Muscle of back (tissue), 11 donors: Measurements from ENCODE around the gene SNX30. TPM values are rescaled to one million over a fixed set of nuclear protein-coding genes. Genes with fewer than 3 reads are reported as not detected.

Source experiments
- DNase-seq, 3 donors: peaks; one replicate each; pipeline versions ENCODE4 v3.0.0 to v3.0.0-alpha.2; 2013
- polyA plus RNA-seq, 10 donors: library from polyadenylated mRNA; unstranded; fragments of 120-200 nt; gene quantifications; one replicate each; pipeline ENCODE4 v1.2.1, GENCODE V29; 2013; ENCODE audit not compliant: insufficient read length in 10 of 10

Gene SNX30
- polyA plus RNA-seq, 10 donors, result 8.0 to 11.4 (median 10.4) TPM

DNA sequence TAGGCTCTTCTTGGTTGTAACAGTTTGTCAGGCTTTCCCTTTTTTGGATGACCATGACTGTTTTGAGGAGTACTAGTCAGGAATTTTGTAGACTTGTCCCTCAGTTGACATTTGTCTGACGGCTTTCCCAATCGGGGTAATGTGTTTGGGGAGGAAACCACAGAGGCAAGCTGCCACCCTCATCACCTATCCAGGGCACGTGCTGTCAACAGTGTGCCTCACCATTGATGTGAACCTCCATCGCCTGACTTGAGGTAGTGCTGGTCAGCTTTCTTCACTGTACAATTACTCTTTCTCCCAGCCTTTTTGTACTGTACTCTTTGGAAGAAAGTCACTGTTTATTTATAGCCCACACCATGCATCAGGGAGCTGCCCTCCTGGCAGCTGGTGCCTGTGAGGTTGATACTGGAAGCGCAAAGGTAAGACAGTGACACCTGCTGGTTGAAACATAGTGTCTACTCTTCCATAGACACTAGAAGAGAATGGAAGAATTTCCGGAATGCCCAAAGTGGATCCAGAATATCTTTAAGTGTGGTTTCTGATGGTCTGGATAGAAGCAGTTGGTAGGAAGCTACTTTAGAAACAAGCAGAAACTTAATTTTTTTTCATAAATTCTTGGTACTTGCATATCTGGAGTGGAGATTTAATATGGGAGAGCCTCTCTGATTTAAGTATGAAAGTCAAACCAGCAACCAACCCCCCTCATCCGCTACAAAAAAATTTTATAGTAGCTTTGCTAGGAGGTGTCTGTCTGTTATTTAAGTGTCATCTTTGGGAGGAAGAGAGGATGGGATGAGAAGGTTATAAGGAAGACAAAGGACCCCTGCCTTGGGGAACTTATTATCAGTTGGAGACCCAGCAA is 69.3 kb downstream of the SNX30 start:
- peak; percentile 50 to 71 (median 71) for DNase-seq

- peak in 1 of 3 donors; percentile 87 for DNase-seq
Observed at GRCh38 chr9:112820881-112821280, 70.3 kb downstream of the SNX30 start.

- no peak for DNase-seq
Observed at GRCh38 chr9:112822618-112823017, 72.1 kb downstream of the SNX30 start.

DNA sequence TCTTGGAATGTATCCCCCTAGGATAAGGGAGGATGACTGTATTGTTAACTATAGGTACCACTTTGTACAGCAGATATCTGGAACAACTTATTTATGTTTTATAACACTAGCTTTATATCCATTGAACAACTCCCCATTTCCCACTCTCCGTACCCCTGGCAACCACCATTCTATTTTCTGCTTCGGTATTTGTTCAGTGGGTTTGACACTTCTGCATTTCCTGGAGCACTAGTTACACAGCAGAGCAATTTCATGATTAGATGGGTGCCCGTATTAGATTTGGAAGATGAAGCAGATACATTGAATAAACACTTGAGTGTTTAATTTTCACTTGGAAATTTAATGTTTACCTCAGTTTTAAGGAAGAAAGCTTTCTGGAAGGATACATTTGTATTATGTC is 72.7 kb downstream of the SNX30 start:
- DNase-seq, result no peak

DNA sequence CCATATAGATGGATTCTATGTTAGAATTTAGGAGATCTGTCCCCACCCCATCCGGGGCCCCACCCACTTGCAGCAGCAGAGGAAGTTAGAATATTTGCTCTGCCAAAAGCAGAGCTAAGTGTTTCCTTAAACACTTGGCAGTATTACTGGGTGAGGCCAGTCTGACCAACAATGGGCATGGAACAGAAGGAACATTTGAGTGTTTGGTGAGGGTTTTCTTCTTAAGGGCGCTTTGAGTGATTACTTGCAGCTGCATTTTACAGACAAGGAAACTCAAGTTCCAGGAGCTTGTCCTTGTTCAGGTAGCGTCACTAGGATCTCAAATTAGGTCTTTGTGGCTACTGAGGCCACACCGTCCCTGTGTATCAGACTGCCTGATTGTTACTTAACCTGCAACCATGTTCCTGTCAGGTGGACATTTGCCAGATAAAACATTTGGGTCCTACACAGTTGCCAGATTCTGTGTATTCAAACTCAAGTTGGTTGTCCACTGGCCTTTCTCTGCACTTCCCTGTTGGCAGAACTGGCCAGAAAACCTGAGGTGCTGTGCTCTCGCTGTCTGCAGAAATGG is 80.8 kb downstream of the SNX30 start:
- no peak for DNase-seq

DNA sequence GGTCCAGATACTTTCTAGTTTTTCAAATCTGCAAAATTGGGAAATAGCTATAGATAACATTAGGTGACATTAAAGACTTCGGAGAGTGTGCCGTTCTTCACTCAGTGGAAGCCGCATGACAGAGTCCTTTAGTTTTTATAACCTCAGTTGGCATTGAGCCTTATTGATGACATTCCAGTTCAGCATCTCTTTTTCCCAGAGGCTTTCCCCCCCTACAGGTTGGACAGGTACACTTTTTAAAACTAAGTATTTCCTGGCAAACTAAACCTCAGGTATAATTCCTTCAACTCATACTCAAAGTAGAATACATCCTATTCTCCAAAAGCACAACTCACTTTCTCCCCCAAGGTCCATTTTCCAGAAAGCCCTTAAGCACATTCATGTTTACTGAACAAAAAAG is 81.4 kb downstream of the SNX30 start:
- DNase-seq, result no peak

- DNase-seq, result no peak
Observed at GRCh38 chr9:112833081-112833480, 82.5 kb downstream of the SNX30 start.

GRCh38 chr9:112836394-112836793 is 85.8 kb downstream of the SNX30 start:
- DNase-seq, result no peak

GRCh38 chr9:112838342-112838741 is 87.8 kb downstream of the SNX30 start:
- no peak for DNase-seq

- no peak for DNase-seq
Observed at GRCh38 chr9:112839331-112839730, 88.8 kb downstream of the SNX30 start.

DNA sequence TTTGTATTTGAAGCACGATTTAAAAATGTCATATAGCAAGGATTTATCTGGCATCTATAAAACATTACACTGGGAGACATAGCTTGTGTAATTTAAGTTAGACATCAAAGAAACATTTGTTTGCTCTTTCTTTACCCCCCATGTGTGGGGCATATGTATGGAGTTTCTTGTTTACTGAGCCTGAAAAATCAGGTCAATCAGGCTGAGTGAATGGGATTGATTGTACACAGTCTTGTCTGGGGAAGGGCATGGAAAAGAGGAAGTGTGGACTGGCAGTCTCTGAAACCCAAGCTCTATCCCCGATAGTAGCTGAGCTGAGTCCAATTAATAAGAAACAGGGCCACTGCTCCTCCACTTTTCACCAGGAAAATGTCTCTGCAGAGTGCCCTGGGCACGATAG is 90.7 kb downstream of the SNX30 start:
- no peak for DNase-seq

DNA sequence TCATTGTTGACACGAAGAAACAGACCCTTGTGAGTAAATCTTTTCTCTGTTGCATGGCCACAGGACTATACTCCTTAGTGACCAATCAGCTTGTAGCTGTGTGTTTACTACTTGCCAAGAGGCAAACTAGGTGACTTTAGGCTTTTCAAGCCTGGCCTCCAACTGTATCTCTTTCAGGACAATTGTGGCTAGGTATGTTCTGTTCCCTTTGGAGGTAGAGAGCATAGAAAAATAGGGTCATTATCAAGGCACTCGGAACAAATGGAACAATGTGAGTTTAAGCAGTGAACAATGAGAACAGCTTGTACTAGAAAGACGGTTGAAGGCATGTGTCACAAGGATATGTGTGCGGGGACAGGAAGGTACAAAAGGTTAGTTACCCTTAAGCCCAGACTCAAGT is 92.0 kb downstream of the SNX30 start:
- DNase-seq, result no peak

DNA sequence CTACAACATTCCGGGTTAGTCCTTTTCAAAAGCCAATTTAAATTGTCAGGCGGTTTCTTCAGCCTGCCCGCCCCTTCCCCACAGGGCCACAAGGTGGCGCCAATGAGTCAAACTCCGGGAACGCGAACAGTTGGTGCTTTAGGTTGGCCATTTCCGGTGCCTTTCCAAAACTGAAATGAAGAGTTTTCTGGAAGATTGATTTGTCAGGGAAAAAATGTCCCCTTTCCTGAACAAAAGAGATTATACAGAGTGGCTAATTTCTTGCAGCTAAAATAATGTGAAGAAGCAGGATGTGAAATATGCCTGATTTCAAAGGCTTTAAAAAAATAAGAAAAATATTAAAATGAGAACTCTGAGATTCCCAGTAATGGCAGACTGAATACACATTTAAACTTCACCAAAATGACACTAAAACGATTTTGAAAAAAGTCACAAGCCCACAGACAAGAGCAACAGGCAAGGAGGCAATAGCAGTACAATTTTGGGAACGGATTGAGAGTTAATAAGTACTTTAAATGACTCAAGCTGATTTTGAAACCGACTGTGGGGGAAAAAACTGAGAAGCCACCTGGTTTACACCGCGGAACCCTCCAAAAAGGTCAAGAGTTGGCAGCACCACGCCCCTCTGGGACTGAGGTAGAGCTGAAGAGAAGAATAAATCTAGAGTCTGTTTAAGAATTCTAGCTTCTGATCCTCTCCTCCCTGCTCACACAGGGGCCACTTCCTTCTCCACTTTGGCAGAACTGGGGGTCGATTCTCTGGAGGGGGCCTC is 94.4 kb downstream of the SNX30 start:
- DNase-seq, result peak; percentile 51 to 82 (median 78)

- DNase-seq, result no peak
Observed at GRCh38 chr9:112846528-112847488, 96.2 kb downstream of the SNX30 start.

DNA sequence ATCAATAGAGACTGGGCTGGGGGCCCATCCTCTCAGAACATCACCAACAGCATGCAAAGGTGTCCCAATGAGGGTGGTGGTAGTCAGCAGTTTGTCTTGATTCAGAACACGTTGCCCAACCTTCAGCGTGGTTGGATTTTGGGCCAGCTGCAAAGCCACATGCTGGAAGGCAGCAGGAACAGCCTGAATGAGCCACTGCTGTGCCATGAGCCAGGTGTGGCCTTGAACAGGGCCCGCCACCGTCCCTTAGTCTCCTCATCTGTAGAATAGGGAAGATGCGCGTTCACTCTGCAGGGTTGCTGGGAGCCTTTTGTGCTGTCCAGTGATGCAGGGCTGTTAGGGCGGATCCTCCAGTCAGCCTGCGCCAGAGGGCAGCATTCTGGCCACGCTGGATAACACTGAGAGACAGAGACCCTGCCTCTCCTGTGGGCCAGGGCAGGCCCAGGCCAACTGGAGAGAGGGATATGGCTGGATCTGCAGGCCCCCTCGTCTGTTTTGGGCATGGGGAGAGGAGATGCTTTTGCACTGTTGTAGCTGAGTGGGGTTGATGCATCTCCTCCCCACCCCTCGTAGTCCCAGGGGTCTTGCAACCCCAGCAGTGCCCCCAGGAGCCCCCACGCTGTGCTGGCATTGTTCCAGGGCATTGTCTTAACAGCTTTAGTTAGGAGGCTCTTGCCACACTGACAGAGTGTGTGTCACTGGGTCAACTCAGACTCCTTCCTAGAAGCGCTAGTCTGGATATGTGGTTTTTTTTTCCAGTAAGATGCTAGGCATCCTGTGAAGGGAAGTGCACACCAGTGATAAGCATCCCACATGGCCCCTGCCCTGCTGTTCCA is 98.0 kb downstream of the SNX30 start:
- DNase-seq, result no peak

DNA sequence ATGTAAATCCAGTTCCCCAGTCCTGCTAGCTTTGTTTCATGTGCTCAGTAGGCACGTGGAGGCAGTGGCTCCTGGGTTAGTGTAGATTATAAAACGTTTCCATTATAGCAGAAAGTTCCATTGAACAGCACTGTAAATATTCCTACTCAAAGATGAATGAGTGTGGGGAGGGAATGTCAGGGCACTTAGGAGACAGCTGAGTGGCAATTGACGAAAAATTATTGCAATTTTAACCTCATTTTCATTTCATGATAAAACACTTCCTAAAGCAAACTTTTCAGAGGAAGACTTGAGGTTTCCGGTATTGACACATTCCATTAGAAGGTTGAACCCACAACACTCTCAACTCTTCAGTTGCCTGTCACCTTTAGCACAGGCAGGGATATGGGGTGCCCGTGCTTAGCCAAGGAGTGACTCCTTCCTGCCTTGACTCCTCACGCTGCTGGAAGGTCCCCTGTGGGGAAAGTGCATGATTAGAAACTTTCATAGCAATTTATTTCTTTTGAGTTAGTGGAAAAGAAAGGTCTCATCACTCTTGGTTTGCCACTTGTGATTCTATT is 98.9 kb downstream of the SNX30 start:
- DNase-seq, result no peak

DNA sequence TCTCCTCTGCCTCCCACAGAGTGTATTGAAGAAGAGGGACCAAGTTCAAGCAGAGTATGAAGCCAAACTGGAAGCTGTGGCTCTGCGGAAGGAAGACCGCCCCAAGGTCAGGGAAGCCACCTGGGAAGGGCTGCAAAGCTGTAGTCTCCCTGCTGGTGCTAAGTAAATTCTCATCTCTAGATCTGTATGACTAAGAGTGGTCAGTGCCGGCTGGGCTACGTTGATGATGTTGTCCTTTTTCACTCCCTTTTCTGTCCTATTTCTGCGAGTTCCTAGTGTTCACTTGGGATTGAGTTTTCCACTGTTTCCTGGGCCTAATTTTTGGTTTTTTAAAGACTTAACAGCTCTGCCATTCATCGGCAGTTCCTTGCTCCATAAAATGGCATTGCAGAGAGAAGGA is 100.3 kb downstream of the SNX30 start:
- no peak for DNase-seq

DNA sequence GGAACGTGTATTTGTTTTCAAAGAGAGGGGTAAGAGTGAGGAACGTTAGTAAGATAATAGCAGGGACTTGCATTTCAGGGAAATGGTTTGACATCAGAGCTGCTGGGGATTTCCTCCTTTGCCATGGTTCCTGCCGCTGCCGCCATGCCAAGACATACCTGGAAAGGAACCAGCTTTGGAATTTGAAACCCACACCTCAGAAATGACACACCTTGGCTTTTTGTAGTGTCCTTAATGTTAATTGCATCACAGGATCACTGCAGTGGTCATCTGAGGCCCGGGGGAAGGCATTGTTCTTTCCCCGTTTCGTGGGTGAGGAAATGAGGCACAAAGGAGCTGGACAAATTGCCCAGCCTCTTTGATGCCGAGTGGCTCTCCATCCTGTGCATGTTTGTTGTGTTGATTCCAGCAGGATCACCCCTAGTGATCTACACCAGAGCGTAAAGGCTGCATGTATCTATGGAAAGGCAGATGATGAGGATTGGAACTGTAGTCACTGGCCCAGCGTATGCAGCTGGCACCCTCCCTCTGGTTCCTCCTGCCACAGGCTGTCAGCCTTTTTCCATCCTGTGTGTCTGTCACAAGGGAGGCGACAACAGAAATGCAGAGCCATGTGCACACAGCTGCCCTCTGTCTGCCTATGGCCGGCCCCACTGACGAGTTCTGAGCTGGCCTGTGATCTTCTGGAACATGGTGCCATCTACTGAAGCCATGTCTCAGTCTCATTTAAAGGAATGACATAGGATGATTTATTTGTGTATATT is 102.4 kb downstream of the SNX30 start:
- DNase-seq, result peak in 2 of 3 donors; percentile 32 to 40

DNA sequence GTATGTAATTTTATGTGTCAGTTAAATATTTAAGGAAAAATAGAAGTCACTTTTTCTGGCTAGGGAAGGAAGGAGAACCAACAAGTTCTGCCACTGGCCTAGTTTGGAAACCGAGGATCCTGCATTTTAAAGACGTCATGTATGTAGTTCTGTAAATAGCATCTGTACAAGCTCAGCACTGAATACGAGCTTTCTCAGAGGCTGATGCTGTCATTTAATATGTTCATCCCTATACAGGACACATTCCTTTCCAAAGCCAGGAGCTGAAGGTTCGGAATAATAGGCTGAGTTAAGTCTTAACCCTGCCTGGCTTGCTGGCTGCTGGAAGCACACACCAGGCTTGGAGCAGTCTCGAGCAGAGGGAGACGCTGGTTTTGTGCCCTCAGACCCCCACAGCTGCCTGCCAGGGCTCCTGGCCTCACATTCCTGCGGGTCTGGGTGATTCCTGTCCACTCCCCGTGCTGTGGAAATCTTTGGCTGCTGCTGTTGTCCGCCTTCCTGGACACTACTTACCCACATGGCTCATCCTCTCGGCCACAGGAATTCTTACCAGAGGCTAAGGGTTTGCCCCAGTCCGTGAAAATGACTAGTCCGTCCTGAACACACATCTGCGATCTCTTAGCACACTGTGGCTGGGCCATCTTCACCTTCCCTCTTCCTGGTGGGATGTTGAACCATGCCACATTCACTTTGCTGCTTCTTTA is 103.5 kb downstream of the SNX30 start:
- no peak for DNase-seq
